Endothelial cell of umbilical vein (primary cell): ENCODE results near the gene SUPT16H. TPM values are rescaled to one million over a fixed set of nuclear protein-coding genes. Genes with fewer than 3 reads are reported as not detected.

Experiments used
- BruUV-seq: library from RNA; stranded (reverse); fragments of 400-500 nt; replicated peaks from 2 replicates; lab custom pipeline; 2021; lab: Mats Ljungman, UMichigan
- CTCF ChIA-PET: fragments of 300-600, 350-600 bp; sonication (Branson Sonifier 250); formaldehyde crosslinking; loops from one replicate; lab custom pipeline; 2021; ENCODE audit warnings: antibody characterized with exemption, inconsistent platforms; lab: Charles Lee
- POLR2A ChIA-PET: fragments of 300-600, 350-600 bp; sonication (Branson Sonifier 250); formaldehyde crosslinking; loops from one replicate; lab custom pipeline; 2021; ENCODE audit warnings: antibody characterized with exemption, inconsistent platforms; lab: Charles Lee
- DNase-seq: peaks from one replicate; pipeline ENCODE4 v3.0.0-alpha.2; 2011; ENCODE audit warnings: low read depth, low spot score
- FAIRE-seq: peaks from 2 replicates; lab custom pipeline; 2011; peaks lifted over from hg19 to GRCh38; lab: Jason Lieb, UNC
- H2AFZ ChIP-seq: 2 replicates; pipeline ENCODE4 v1.6.0; 2012; ENCODE audit warnings: low read depth, low read length, control low read depth, inconsistent platforms
- H3K27ac ChIP-seq: 2 replicates; pipeline ENCODE4 v1.5.1; 2011; ENCODE audit warnings: low read depth, mild to moderate bottlenecking, control low read depth, low read length, moderate library complexity; ENCODE audit not compliant: insufficient read depth
- H3K27me3 ChIP-seq, 2 experiments: 2 replicates each; pipeline versions ENCODE4 v1.6.0 to v1.6.1; 2011; ENCODE audit warnings: low read length in 2 of 2, mixed read lengths in 1 of 2; ENCODE audit not compliant: control insufficient read depth in 2 of 2, insufficient read depth in 2 of 2
- H3K36me3 ChIP-seq, 2 experiments: 2 replicates in 1 of 2; 3 replicates in 1 of 2; pipeline ENCODE4 v1.5.1; 2011; ENCODE audit warnings: low read length in 2 of 2, mild to moderate bottlenecking in 1 of 2, moderate library complexity in 1 of 2; ENCODE audit not compliant: control insufficient read depth in 2 of 2, insufficient read depth in 2 of 2; ENCODE audit errors: extremely low read depth in 1 of 2
- H3K4me1 ChIP-seq: 3 replicates; pipeline ENCODE4 v1.5.1; 2011; ENCODE audit warnings: mild to moderate bottlenecking, low read length; ENCODE audit not compliant: control insufficient read depth, insufficient read depth; ENCODE audit errors: extremely low read depth
- H3K4me2 ChIP-seq: 2 replicates; pipeline ENCODE4 v1.6.1; 2011; ENCODE audit warnings: low read length, control low read depth, mixed read lengths; ENCODE audit not compliant: insufficient read depth
- H3K4me3 ChIP-seq, 3 experiments: fragments of 200-600 bp in 1 of 3; sonication (generic), shearing (Covaris generic) in 1 of 3; replicated peaks in 1 of 3; 2 replicates each; pipeline ENCODE4 v1.5.1; 2011 to 2016; ENCODE audit warnings: control low read depth in 3 of 3, low read length in 3 of 3, mild to moderate bottlenecking in 2 of 3, inconsistent platforms in 1 of 3, low read depth in 1 of 3, moderate library complexity in 1 of 3; ENCODE audit not compliant: insufficient read depth in 1 of 3
- H3K79me2 ChIP-seq: 2 replicates; pipeline ENCODE4 v1.6.0; 2012; ENCODE audit warnings: low read length, inconsistent platforms; ENCODE audit not compliant: control insufficient read depth, insufficient read depth
- H3K9ac ChIP-seq: replicated peaks from 2 replicates; pipeline ENCODE3; 2011; ENCODE audit warnings: low read length, control low read depth; ENCODE audit not compliant: insufficient read depth; ENCODE audit errors: extremely low read depth
- H3K9me1 ChIP-seq: replicated peaks from 3 replicates; pipeline ENCODE4 v1.6.0; 2011; ENCODE audit warnings: mild to moderate bottlenecking, low read length; ENCODE audit not compliant: control insufficient read depth, insufficient read depth; ENCODE audit errors: extremely low read depth
- H3K9me3 ChIP-seq: replicated peaks from 2 replicates; pipeline ENCODE4 v1.5.1; 2012; ENCODE audit warnings: low read length, inconsistent platforms; ENCODE audit not compliant: control insufficient read depth, insufficient read depth
- H4K20me1 ChIP-seq: replicated peaks from 2 replicates; pipeline ENCODE3; 2011; ENCODE audit warnings: mild to moderate bottlenecking, low read length; ENCODE audit not compliant: control insufficient read depth, insufficient read depth; ENCODE audit errors: extremely low read depth
- EZH2 ChIP-seq: IDR thresholded peaks from 2 replicates; pipeline ENCODE4 v1.6.1; 2012; ENCODE audit warnings: borderline replicate concordance, low read depth, mild to moderate bottlenecking, moderate library complexity, low read length, inconsistent platforms; ENCODE audit not compliant: severe bottlenecking
- MAX ChIP-seq: IDR thresholded peaks from 2 replicates; pipeline ENCODE4 v1.6.1; 2011; ENCODE audit not compliant: insufficient read depth, insufficient read length
- MYC ChIP-seq: IDR thresholded peaks from one replicate; pipeline ENCODE4 v1.6.1; 2011; ENCODE audit warnings: mild to moderate bottlenecking, low read depth, low read length
- POLR2A ChIP-seq: IDR thresholded peaks from 2 replicates; pipeline ENCODE4 v1.6.1; 2012; ENCODE audit warnings: low read depth, mild to moderate bottlenecking, control low read depth, low read length
- POLR2AphosphoS5 ChIP-seq: IDR thresholded peaks from 2 replicates; pipeline ENCODE4 v1.6.1; 2012; ENCODE audit warnings: low read depth, mild to moderate bottlenecking, control low read depth, low read length, moderate library complexity; ENCODE audit not compliant: insufficient read depth
- dilution Hi-C: fragments of 300-500 bp; cut with MboI; formaldehyde crosslinking; loops from one replicate; pipeline ENCODE4 v1.15.0; 2019; ENCODE audit warnings: low sequenced_read_pairs; ENCODE audit not compliant: extremely low pct_ligation_motif_present
- intact Hi-C: fragments of 100-400 bp; cut with micrococcal nuclease; formaldehyde crosslinking; loops from one replicate; pipeline ENCODE4 v1.10.0; 2022
- polyA plus RNA-seq, 4 experiments: library from polyadenylated mRNA; depleted of rRNA in 3 of 4; stranded (reverse) in 3 of 4; unstranded in 1 of 4; fragments of >200 nt; gene quantifications; 2 replicates each; pipeline versions ENCODE4 v1.2.1 to v1.2.3, GENCODE V29; 2011 to 2012; ENCODE audit warnings: missing spikeins in 1 of 4
- total RNA-seq: library from RNA; stranded (reverse); gene quantifications from 2 replicates; pipeline ENCODE4 v1.2.3, GENCODE V29; 2021

The SUPT16H gene
- total and polyA plus RNA-seq, 2 donors (not counting 3 experiments of a cell fraction or from before 2014, with no cell fraction given): 53.1 to 100 TPM

DNA sequence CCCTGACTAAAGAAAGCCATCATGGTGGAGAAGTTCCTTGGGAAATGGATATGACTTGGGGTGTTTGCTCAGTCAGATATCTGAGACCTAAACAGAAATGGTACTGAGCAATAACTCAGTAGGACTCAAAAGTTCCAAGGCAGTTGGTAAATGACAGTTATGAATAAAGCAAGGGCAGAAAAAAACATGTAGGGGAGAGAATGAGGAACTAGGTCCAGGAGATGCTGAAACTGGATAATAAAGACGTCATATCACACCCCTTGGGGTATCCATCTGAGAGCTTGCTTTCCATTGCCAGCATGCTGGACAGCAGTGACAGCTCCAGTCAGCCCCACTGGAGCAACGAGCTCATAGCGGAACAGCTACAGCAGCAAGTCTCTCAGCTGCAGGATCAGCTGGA lies 66.4 kb downstream of the SUPT16H start:
- BruUV-seq: no TSS peak
- Histone ChIP-seq H2AFZ (no peak overlapping the region), H3K36me3 (no peaks in the 10 kb centered on the region), H3K27me3 (peaks cover 3 to 4% of the 10 kb centered on the region in 2 experiments), H3K9ac (no peak overlapping the region), H3K4me2 (no peak overlapping the region), H3K4me1 (no peaks in the 10 kb centered on the region), H3K9me3 (no peaks in the 10 kb centered on the region), H3K27ac (no peak overlapping the region), H3K4me3 (no peak overlapping the region), H4K20me1 (no peaks in the 10 kb centered on the region), H3K9me1 (no peaks in the 10 kb centered on the region), H3K79me2 (no peaks in the 10 kb centered on the region)
- intact Hi-C loops (no loop called here), dilution Hi-C loops (no loop called here)
- FAIRE-seq (no peak), DNase-seq (no peak)
- CTCF ChIA-PET: interaction anchor here (0.5 to 1.5 kb wide), 2 partner anchors 12 to 186 kb away, joined by 3 read pairs; no protein-coding TSS in a partner anchor
- TF ChIP-seq POLR2A (no peak), EZH2 (no peak), MYC (no peak)
- POLR2A ChIA-PET: no interaction called here

DNA sequence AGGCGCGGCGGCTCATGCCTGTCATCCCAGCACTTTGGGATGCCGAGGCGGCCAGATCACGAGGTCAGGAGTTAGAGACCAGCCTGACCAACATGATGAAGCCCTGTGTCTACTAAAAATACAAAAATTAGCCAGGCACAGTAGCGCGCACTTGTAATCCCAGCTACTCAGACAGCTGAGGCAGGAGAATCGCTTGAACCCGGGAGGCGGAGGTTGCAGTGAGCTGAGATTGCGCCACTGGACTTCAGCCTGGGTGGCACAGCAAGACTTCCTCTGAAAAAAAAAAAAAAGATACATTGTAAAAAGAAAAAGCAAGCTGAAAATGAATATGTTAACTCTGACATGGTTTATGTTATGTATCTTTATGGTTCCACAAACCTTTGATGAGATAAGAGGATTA lies 70.3 kb downstream of the SUPT16H start:
- no peak overlapping the region for H3K9ac ChIP-seq
- no TSS peak for BruUV-seq
- ChIA-PET POLR2A (no interaction called here), CTCF (no interaction called here)
- intact Hi-C loops (no loop called here), dilution Hi-C loops (no loop called here)
- no peak overlapping the region for H2AFZ ChIP-seq
- peaks cover 6 to 8% of the 10 kb centered on the region in 2 experiments for H3K27me3 ChIP-seq
- no peak for DNase-seq
- no peaks in the 10 kb centered on the region for H3K9me1 ChIP-seq
- no peaks in the 10 kb centered on the region for H3K4me1 ChIP-seq
- H3K79me2 ChIP-seq: no peaks in the 10 kb centered on the region
- no peaks in the 10 kb centered on the region for H3K36me3 ChIP-seq
- no peaks in the 10 kb centered on the region for H3K9me3 ChIP-seq
- no peak overlapping the region for H3K4me3 ChIP-seq
- no peak overlapping the region for H3K27ac ChIP-seq
- no peak for FAIRE-seq
- no peaks in the 10 kb centered on the region for H4K20me1 ChIP-seq
- TF ChIP-seq POLR2AphosphoS5 (no peak), MAX (no peak)
- H3K4me2 ChIP-seq: no peak overlapping the region
